ENCODE data around the gene HES7.

Gene HES7

GRCh38 chr17:8075574-8076342 lies 48.1 kb downstream of the HES7 start:
- Histone ChIP-seq H3K27ac (ENCODE audit: low read length) (no peak overlapping the region), H3K4me3 (ENCODE audit: low read length) (no peak overlapping the region), H3K79me2 (ENCODE audit: low read length) (no peaks in the 10 kb centered on the region), H3K9ac (ENCODE audit: low read length) (no peak overlapping the region), H3K9me3 (replicated peaks; ENCODE audit: insufficient read depth, low read length) (no peaks in the 10 kb centered on the region), H3K4me1 (ENCODE audit: low read length) (peaks cover 3% of the 10 kb centered on the region; the same call in 1 of the 2 replicates), H2AFZ (ENCODE audit: low read length) (no peak overlapping the region), H4K20me1 (ENCODE audit: insufficient read depth, low read length) (no peaks in the 10 kb centered on the region), H3F3A (ENCODE audit: insufficient read depth, low read length) (no peaks in the 10 kb centered on the region), H3K4me2 (ENCODE audit: low read depth, low read length) (no peak overlapping the region), H3K27me3 (replicated peaks; ENCODE audit: insufficient read depth, low read length) (peaks cover 85% of the 10 kb centered on the region), H3K36me3 (replicated peaks; ENCODE audit: insufficient read depth, low read length) (no peaks in the 10 kb centered on the region), H3K9me2 (replicated peaks; ENCODE audit: insufficient read depth, low read length) (no peaks in the 10 kb centered on the region)
- TF ChIP-seq EZH2 (optimal IDR thresholded peaks at IDR 0.05; ENCODE audit: low read depth, low read length) (no peak), CTCF (IDR thresholded peaks at IDR 0.05; ENCODE audit: low read length) (no peak), EZH2phosphoT487 (IDR thresholded peaks at IDR 0.05; ENCODE audit: low read length) (no peak)
- DNase-seq, result no peak

GRCh38 chr17:8075081-8075480 lies 48.8 kb downstream of the HES7 start:
- H3K27me3 ChIP-seq (replicated peaks; ENCODE audit: insufficient read depth, low read length), result peaks cover 84% of the 10 kb centered on the region
- H3K4me3 ChIP-seq (ENCODE audit: low read length), result no peak overlapping the region
- no peaks in the 10 kb centered on the region for H3K79me2 ChIP-seq (ENCODE audit: low read length)
- no peak for DNase-seq
- H3K9me2 ChIP-seq (replicated peaks; ENCODE audit: insufficient read depth, low read length), result no peaks in the 10 kb centered on the region
- H3K4me1 ChIP-seq (ENCODE audit: low read length), result peaks cover 1% of the 10 kb centered on the region; the same call in 1 of the 2 replicates
- no peak overlapping the region for H2AFZ ChIP-seq (ENCODE audit: low read length)
- H3K9me3 ChIP-seq (replicated peaks; ENCODE audit: insufficient read depth, low read length), result no peaks in the 10 kb centered on the region
- H3K36me3 ChIP-seq (replicated peaks; ENCODE audit: insufficient read depth, low read length), result no peaks in the 10 kb centered on the region
- H3K4me2 ChIP-seq (ENCODE audit: low read depth, low read length), result no peak overlapping the region
- no peak overlapping the region for H3K27ac ChIP-seq (ENCODE audit: low read length)
- H4K20me1 ChIP-seq (ENCODE audit: insufficient read depth, low read length), result no peaks in the 10 kb centered on the region
- H3K9ac ChIP-seq (ENCODE audit: low read length), result no peak overlapping the region
- no peaks in the 10 kb centered on the region for H3F3A ChIP-seq (ENCODE audit: insufficient read depth, low read length)
- TF ChIP-seq EZH2 (optimal IDR thresholded peaks at IDR 0.05; ENCODE audit: low read depth, low read length) (no peak), EZH2phosphoT487 (IDR thresholded peaks at IDR 0.05; ENCODE audit: low read length) (no peak), CTCF (IDR thresholded peaks at IDR 0.05; ENCODE audit: low read length) (no peak)

- H3K9me2 ChIP-seq (replicated peaks; ENCODE audit: insufficient read depth, low read length), result no peaks in the 10 kb centered on the region
- H3K9ac ChIP-seq (ENCODE audit: low read length), result no peak overlapping the region
- H3K4me1 ChIP-seq (ENCODE audit: low read length), result no peaks in the 10 kb centered on the region
- TF ChIP-seq EZH2 (optimal IDR thresholded peaks at IDR 0.05; ENCODE audit: low read depth, low read length), result no peak
- TF ChIP-seq EZH2phosphoT487 (IDR thresholded peaks at IDR 0.05; ENCODE audit: low read length), result no peak
- TF ChIP-seq CTCF (IDR thresholded peaks at IDR 0.05; ENCODE audit: low read length), result no peak
- H4K20me1 ChIP-seq (ENCODE audit: insufficient read depth, low read length), result no peaks in the 10 kb centered on the region
- H2AFZ ChIP-seq (ENCODE audit: low read length), result no peak overlapping the region
- H3K36me3 ChIP-seq (replicated peaks; ENCODE audit: insufficient read depth, low read length), result no peaks in the 10 kb centered on the region
- no peaks in the 10 kb centered on the region for H3K79me2 ChIP-seq (ENCODE audit: low read length)
- H3F3A ChIP-seq (ENCODE audit: insufficient read depth, low read length), result no peaks in the 10 kb centered on the region
- no peak overlapping the region for H3K4me3 ChIP-seq (ENCODE audit: low read length)
- H3K4me2 ChIP-seq (ENCODE audit: low read depth, low read length), result no peak overlapping the region
- H3K27ac ChIP-seq (ENCODE audit: low read length), result no peak overlapping the region
- no peaks in the 10 kb centered on the region for H3K9me3 ChIP-seq (replicated peaks; ENCODE audit: insufficient read depth, low read length)
- DNase-seq, result no peak
- peaks cover 87% of the 10 kb centered on the region for H3K27me3 ChIP-seq (replicated peaks; ENCODE audit: insufficient read depth, low read length)
Observed at GRCh38 chr17:8074554-8074953, 49.4 kb downstream of the HES7 start.

All from MM.1S (cell line).